ENCODE measurements around the gene SLC9A2. TPM values are rescaled to one million over a fixed set of nuclear protein-coding genes. Genes with fewer than 3 reads are reported as not detected.

SLC9A2 gene
- total RNA-seq, 1 donor from 2014 or later: not detected

DNA sequence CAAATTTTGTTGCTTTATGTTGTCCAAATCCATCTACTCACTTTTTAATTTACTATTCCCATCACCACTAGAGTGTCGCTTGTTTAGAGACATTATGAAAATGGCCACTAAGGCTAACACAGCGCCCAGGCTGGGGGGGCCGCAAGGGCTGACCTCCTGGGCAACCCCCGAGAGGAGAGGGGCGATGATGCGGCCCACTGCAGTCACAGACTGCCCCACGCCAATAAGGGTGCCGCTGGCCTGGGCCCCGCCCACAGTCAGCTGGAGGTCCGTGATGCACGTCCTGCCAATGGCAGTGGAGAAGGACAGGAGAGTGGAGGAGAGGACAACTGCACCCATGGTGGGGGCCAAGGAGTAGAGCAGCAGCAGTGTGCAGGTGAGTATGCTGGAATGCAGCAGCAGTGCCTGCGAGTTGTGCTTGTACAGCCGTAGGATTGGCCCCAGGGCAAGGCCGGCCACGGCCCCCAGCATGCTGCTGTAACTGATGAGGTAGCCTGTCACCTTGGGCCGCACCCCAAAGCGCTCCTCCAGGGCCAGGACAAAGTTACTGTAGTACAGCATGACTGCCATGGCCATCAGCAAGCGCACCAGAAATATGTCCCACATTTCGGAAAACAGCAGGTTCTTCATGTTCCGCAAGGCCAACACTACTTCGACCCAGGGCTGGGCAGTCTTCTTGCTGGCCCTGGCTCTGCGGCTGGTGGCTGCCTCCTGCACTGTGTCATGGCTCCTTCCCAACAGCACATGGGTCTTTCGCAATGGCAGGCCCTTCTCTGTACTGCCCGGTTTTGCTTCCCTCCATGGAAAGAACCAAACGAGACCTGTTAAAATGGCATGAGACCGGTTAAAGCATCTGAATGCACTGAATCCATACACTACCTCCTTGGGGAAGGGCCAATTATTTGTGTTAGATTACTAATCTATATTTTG is 99.3 kb downstream of the SLC9A2 start:
- intact Hi-C loops (cut with micrococcal nuclease): no loop called here

DNA sequence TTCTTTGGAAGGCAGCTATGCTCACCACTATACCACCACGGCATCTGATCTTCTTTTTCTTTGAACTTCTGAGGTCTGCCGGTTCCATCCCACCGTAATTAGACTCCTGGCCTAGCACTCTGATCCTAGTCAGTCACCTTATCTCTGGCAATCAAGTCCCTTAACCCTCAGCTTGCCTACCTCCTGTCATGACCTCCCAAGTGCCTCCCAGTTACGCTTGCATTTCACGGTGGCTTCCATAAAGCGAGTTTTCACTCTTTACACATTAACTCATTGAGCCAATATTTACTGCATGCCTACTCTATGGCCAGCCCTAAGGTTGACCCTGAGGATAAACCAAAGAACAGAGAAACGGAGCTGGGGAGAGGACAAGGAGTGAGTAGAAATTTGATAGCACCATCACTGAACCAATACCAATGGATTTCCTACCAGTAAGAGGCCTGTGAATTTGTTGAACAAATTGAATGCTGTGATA is 104.7 kb downstream of the SLC9A2 start:
- intact Hi-C loops (cut with micrococcal nuclease): no loop called here

DNA sequence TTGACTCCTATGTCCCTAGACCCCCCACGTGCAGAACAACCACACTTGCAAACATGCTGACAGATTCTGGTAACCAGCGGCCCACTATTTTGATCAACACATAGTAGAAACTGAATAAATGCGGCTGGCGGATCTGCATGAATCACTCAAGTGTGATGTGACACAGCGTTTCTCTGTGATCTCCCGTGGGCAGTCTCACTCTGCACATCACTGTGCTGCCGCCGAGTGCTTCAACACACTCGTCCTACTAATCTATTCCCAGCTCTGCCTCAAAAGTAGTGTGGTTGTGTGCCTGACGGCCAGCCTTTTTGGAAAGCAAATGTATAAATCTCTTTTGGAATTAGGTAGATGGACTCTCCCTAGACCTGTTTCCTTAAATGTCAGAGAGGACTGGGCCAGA is 105.2 kb downstream of the SLC9A2 start:
- intact Hi-C loops (cut with micrococcal nuclease): no loop called here

DNA sequence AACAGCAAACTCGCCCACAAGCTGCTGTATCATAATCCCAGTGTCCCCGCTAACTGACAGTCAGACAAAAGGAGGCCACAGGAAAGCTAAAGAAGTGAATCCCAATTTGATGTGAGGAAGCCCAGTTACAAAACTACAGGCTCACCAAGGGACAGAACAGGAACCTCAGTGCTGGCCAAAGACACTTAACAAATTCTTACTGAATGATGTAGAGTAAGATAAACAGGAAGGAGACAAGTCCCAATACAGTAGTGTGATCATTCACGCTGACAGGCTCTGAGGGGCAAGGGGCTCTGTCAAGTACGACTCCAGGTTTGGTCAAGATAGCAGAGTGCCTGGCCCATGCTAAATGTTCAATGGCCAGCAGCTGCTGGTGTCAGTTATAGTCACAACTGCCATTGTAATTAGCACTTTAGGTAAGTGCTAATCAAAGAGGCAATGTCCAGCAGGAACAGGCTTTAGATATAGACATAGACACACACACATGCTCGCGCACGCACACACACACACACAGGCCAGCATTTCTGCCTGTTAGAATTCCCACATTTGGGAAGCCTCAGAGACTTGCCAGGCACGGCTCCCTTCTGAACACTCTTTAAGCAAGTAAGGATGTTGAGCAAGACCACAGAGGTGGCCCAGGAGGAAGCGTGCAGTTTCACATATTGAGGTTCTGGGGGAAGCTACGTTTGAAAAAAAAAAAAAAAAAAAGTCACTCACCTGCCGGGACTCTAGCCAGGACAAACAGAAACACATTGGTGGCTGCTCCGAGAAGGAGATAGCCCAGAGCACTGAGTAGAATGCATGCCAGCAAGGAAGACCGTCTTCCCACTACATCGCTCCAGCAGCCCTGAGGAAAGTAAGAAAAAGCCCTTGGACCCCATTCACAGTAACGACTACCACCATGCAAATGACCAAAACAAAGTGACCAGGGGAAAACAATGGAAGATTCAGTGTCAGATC is 107.1 kb downstream of the SLC9A2 start:
- intact Hi-C loops (cut with micrococcal nuclease): no loop called here

DNA sequence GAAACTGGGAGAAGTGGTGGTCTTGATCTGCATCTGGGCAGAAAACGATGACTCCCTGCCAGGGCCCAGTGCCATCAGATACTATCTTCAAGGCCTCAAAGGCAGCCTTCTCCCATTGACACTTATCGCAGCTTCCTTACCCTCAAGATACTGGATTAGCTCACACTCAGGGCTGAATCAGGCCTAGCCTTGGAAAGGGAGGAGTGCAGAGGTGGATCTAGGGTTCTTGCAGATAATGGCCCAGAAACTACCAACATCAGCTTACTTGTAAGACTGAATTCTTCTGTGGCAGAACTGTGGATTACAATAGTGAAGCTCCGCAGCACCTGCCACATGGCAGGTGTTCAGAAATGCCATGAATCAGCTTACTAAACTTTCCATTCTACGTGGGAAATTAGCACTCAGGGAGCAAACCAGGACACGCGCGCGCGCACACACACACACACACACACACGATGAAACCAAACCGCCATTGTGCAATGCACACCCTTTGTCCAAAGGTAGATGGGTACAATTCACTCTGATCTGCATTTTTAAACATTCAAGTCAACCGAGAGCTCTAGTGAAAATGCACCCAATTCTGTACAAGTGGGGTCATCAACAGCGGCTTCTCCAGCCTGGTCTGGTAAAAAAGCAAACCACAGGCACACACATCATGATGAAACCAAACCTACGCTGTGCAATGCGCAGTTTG is 116.2 kb downstream of the SLC9A2 start:
- intact Hi-C loops (cut with micrococcal nuclease): loop anchor here (2.0 kb wide), 1 partner anchor 15 kb away; no protein-coding TSS in a partner anchor

DNA sequence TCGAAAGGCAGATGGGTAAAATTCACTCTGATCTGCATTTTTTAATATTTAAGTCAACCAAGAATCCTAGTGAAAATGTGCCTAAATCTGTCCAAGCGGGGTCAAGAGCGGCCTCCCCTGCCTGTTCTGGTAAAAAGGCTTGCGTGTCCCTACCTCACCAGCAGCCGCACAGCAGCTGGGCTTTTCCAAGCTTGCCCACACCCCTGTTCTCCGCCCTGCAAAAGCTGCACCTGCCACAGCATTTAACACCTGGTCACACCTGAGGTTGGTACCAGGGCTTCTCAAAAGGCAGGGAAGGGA is 116.7 kb downstream of the SLC9A2 start:
- intact Hi-C loops (cut with micrococcal nuclease): loop anchor here (2.0 kb wide), 1 partner anchor 15 kb away; no protein-coding TSS in a partner anchor

DNA sequence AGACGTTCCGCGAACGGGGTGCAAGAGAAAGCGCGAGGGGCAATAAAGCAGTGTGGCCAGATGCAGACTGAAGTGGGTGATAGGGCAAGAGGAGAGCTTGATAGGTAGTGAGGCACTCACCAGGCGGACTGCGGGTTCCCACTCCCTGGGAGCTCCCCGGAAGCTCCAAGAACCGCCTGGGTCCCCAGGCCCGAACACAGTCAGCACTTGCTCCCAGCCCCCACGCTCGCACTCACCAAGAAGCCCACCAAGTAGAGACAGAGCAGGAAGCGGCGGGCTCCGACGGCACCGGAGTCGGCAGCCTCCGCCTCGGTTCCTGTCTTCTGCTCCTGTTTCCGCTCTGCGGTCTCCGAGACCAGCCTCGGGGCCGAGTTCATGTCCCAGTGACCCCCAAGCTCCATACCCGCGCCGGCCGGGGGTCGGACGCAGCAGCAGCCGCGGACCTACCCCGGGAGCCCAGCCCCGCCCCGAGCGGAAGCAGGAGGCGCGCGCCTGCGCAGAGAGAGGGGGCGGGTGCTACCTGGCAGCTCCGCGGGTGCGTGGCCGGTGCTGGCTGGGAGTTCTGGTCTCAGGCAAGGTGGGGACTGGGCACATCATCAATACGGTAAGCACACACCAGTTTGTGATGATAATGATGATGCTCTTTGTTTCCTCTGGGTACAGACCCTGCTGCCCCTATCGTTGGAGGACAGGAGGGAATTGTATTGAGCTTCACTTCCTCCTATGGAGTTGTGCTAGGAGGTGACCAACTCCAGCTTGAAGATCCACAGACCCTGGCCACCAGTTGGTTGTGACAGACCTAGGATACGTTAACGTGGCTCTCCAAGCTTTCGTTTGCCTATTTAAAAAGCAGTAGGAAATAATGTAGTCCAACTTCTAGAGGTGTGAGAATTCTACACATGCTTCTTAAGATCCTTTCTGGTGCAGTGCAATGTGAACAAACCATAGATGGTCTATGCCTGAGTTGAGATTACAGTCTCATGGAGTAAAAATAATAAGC is 117.4 kb downstream of the SLC9A2 start:
- intact Hi-C loops (cut with micrococcal nuclease): loop anchor here (2.0 kb wide), 1 partner anchor 14 kb away; no protein-coding TSS in a partner anchor

DNA sequence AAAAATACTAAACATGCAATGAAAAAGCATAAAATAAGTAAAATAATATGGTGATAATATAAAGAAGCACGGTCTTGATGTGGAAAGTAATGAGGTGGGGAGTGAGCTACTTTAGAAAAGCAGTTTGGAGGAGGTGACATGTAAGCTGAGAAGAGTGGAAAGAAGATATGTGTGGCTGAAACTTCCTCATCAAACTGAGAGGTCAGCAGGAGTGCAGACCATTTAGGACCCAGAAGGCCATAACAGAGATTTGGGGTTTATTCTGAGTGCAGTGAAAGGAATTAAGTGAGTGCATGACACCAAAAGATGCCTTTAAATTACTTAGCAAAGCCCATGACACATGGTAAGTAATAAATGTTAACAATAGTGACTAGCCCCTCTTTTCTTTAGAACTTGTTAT is 118.1 kb downstream of the SLC9A2 start:
- intact Hi-C loops (cut with micrococcal nuclease): loop anchor here (2.0 kb wide), 1 partner anchor 13 kb away; no protein-coding TSS in a partner anchor

DNA sequence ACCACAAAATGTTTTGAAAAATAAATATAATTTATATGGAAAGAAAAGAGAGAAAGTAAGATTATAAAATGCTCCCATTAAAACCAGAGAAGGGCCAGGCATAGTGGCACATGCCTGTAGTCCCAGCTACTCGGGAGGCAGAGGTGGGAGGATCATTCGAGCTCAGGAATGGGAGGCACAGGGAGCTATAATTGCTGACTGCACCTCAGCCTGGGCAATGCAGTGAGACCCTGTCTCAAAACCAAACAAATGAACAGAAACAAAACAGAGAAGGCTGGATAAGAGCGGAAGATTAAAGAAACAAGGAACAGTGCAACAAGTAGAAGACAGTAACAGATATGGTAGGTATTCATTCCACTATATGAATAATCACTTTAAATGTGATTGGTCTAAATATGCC is 123.9 kb downstream of the SLC9A2 start:
- intact Hi-C loops (cut with micrococcal nuclease): no loop called here

DNA sequence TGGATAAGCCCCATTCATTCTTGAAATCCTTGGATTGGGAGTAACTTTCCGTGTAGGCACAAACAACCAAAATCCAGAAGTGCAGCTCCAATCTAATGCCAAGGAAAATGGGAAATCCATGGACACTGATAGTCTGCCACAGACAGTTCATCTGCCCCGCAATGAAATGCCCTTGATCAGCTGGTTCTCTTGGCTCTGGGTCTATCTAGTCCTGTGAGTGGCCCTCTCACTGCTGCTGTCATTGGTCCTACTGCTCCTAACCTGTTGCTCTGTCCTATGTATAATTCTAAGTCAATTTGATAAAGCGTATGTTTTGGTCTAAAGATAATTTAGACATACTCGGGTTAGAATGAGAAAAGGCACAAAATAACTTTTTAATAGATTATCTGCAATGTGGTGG is 128.8 kb downstream of the SLC9A2 start:
- intact Hi-C loops (cut with micrococcal nuclease): no loop called here

DNA sequence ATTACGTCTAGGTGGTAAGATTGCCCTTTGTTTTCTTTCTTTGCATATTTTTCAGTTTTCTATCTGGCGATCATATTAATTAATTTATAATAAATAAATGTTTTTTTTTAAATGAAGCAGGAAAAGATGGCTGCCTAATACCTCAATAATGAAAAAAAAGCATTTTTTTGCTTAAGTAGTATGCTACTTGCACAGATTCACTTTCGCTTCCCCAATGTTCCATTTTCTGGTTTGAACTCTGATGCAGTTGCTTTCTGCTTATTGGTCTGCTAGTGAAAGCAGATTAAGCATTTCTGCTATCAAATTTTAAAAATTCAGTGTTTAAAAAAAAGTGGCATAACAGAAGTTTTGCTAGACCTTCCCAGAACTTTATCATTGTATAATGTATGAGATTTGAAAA is 130.6 kb downstream of the SLC9A2 start:
- intact Hi-C loops (cut with micrococcal nuclease): loop anchor here (2.0 kb wide), 1 partner anchor 13 kb away; a partner anchor contains a TSS

DNA sequence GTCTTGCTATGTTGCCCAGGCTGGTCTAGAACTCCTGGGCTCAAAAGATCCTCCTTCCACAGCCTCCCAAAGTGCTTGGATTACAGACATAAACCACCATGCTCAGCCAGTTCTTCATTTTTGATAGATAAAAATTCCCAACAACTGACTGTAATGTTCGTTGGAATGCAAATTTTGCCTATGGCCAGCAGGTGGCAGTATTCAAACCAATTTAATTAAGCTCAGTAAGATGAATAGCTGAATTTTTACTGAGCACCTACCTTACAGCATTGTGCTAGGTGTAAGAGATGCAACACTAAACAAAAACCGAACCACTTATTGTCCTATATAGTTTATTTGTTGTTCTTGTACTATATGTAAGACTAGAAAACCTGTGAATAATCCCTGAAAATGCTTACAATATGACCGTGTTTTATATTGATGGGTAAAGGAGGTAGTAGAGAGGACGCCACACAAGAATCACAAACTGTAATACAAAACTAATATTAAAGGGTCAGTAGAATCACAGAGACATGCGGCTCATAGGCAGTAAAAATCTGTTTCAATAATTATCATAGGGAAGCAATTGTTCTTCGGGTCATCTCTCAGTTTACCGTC is 134.3 kb downstream of the SLC9A2 start:
- intact Hi-C loops (cut with micrococcal nuclease): loop anchor here (1.0 kb wide), 1 partner anchor 53 kb away; no protein-coding TSS in a partner anchor

DNA sequence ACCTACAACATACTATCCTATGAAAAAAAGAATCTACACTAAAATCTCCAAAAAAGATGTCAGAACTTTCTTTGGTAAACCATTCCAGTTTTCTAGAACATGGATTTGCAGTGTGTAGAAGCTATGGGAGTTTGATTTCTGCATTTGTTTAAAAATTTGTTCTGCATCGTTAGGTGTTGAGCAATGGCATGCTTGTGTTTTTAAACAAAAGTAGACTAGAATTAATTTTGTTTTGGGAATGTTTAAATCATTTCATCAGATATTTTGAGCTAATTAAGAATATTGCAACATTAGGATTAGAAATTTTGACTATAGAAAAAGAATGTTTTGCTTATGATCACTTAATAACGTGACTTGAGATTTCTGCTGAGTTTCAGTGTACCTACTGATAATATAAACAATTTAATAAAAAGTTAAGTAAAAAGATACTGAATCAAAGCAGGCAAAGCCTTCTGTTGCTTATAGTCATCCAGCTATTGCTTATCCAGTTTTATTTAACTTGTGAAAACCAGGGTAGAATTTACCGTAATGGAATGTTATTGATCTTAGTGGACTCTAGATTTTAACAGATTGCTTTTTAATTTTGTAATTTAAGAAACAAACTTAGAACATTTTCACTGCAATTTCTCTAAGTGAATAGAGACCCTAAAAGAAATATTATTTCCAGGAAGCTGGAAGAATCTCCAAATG is 135.2 kb downstream of the SLC9A2 start:
- intact Hi-C loops (cut with micrococcal nuclease): no loop called here

DNA sequence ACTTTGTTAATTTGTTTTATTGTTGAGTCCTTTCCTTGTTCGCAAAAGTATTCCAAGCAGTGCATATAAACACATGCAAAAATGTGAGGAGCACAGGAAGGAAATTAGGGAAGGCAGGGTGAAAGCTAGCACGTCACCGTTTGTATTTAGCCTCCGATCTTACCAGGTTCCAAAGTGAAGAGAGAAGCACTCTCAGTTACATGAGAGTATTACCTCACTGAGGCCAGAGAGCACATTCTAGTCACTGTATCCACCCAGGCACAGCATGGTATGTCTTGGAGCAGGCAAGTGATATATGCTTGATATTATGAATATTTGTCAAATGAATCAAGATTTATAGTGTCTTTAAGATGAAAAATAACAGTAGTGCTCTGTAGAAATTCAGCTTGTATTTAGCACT is 135.9 kb downstream of the SLC9A2 start:
- intact Hi-C loops (cut with micrococcal nuclease): no loop called here

DNA sequence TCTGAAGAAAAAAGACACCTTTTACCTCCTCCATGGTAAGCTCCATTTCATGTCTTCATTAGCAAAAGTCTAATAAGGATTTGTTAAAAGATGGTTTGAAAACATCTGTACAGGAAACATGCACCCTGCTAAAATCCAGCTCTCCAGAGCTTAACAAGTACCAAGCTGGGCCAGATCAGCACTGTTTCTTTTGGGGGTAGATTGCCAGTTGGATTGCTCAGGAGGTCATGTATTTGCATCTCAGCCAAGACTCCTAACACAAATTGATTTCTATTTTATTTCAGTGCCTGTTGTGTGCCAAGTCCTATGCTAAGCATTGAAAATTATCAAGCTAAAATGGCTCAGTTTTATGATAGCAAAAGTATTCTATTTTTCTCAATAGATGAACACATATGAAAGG is 139.1 kb downstream of the SLC9A2 start:
- intact Hi-C loops (cut with micrococcal nuclease): no loop called here

Measured in T-helper 2 cell treated with Interferon-gamma antibody and Interleukin-4, amounts not matched to agents 100 ng/mL and 5 ng/mL, for 36 hours (primary cell).